Astrocyte of the spinal cord (primary cell): ENCODE data around the gene DDI1.

Experiments
- DNase-seq: peaks from one replicate; pipeline ENCODE4 v3.0.0; 2011; ENCODE audit warnings: low read depth, low spot score
- H3K4me3 ChIP-seq: 2 replicates; pipeline ENCODE4 v1.5.1; 2011; ENCODE audit warnings: low read depth, mild to moderate bottlenecking, low read length, moderate library complexity
- in situ Hi-C: cut with HindIII; loops from 2 replicates; pipeline ENCODE4 v1.10.0; 2017; ENCODE audit warnings: low sequenced_read_pairs
- TF ChIP-seq, protein P1 (sequence below): IDR thresholded peaks from 2 replicates; pipeline ENCODE4 v1.5.1; 2012; ENCODE audit warnings: low read depth, mild to moderate bottlenecking, low read length, inconsistent platforms

Gene DDI1

DNA sequence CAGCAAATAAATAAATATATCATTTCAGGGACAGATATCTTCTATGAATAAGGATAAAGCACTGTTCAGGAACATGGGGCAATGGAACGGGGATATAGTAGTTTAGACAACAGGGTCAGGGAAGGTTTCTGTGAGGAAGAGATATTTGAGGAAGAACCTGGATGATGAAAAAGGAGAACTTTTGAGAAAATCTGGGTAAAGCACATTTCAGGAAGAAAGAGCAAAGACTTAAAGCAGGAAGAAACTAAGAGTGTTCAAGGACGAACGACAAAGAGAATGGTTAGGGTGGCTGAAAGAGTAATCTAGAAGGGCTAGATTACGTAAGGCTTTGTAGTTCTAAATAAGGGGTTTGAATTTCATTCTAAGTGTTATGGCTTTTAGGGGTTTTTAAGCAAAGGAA is 12.7 kb downstream of the DDI1 start:
- in situ Hi-C loops, result no loop called here
- DNase-seq, result no peak
- TF ChIP-seq, protein P1, sequence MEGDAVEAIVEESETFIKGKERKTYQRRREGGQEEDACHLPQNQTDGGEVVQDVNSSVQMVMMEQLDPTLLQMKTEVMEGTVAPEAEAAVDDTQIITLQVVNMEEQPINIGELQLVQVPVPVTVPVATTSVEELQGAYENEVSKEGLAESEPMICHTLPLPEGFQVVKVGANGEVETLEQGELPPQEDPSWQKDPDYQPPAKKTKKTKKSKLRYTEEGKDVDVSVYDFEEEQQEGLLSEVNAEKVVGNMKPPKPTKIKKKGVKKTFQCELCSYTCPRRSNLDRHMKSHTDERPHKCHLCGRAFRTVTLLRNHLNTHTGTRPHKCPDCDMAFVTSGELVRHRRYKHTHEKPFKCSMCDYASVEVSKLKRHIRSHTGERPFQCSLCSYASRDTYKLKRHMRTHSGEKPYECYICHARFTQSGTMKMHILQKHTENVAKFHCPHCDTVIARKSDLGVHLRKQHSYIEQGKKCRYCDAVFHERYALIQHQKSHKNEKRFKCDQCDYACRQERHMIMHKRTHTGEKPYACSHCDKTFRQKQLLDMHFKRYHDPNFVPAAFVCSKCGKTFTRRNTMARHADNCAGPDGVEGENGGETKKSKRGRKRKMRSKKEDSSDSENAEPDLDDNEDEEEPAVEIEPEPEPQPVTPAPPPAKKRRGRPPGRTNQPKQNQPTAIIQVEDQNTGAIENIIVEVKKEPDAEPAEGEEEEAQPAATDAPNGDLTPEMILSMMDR, result no peak
- no peak overlapping the region for H3K4me3 ChIP-seq

DNA sequence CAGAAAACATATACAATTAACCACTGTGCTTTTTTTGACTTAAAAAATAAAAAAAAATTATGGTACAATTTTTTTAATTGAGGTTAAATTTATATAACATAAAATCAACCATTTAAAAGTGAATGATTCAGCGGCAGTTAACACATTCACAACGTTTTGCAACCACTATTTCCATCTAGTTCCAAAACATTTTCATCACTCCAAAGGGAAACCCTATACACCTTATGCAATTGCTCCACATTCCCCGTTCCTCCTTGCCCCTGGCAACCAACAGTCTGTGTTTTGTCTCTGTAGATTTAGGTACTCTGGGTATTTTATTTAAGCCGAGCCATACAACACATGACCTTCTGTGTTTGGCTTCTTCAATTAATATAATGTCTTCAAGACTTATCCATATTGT is 15.3 kb downstream of the DDI1 start:
- DNase-seq, result no peak
- no peak overlapping the region for H3K4me3 ChIP-seq
- TF ChIP-seq, protein P1, result no peak
- in situ Hi-C loops, result no loop called here

DNA sequence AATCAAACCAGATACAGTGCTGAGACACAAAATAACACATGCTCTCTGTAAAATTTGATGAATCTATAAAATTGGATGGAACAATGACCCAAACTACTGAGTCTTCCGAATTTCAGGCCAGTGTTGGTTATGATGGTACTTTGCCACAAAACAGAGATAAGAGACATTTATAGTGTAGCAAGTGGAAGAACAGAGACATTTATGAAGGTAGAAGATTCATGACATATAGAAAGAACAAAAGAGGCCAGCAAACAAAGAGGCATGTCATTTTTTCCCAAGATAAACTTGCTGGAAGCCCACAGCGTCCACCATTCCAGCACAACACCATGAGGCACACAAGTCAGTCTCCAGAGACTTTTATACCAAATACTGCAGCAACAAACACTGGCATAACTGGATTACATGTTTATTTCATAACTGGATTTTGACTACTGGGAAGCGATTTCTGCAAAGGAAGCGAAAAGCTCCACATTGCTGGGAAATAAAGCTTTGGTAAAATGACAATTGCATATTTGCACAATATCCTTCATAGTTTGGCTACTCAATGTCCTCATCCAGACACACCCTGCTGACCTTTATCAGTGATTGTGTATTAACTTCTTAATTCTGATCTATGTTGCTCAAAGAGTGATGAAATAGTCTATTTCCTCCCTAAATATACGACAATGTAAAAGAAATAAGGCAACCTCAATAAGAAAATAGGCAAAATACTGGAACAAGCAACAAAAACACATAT is 17.5 kb downstream of the DDI1 start:
- no peak for DNase-seq
- TF ChIP-seq, protein P1, result no peak
- in situ Hi-C loops, result no loop called here
- H3K4me3 ChIP-seq, result no peak overlapping the region

DNA sequence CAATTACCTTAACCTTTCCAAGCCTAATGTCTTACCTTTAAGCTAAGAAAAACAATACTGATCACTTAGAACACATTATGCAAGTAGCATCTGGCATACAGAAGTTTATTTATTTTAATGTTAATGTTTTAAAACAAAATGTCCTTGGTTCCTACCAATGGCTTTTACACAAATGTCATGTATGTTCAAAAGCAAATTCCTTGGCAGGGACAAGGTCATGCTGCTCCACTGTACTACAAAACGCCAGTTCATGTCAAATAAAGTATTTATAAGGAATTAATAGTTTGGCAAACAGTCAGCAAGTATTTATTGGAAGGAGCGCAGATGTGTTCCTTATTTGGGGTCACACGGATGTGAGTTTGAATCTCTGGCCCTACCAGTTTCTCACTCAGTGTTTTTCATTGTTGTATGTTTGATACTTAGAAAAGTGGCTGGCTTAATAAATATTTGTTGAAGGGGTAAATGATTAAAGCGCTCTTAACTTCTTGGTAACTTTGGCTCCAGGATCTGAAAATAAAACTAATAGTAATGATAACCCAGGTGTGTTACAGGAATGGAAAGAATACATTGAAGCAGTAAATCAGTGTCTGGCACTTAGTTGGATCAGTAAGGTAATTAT is 18.6 kb downstream of the DDI1 start:
- in situ Hi-C loops, result no loop called here
- TF ChIP-seq, protein P1, result no peak
- no peak overlapping the region for H3K4me3 ChIP-seq
- no peak for DNase-seq

DNA sequence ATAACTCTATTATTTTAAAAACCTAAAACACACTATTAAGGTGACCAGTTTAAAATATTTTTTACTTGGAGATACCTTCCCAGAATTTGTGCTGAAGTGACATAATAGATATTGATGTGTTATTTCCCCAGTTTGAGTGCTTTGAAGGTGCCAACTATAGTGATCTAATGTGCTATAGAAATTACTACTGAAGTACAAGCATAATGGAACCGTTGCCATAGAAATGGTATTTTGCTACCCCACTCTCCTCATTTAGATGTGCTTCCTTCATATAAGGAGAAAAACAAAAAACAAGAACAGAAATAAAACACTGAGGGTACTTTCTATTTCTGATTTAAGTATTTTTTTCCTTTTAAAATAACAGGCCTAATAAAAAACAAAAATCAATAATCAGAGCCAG is 19.2 kb downstream of the DDI1 start:
- DNase-seq, result no peak
- H3K4me3 ChIP-seq, result no peak overlapping the region
- TF ChIP-seq, protein P1, result no peak
- in situ Hi-C loops, result no loop called here

DNA sequence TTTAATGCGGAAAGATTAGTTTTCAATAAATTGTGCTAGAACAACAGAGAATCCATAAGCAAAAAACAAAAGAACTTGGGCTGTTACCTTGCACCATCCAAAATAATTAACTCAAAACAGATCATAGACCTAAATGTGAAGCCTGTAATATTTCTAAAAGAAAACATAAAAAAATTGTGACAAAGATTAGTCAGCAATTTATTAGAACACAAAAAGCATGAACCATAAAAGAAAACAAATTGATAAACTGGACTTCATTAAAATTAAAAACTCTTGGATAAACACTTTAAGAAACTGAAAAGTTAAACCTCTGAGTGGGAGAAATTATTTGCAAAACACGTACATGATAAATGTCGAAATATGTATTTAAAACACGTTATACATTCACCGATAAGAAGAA is 21.5 kb downstream of the DDI1 start:
- no peak for DNase-seq
- in situ Hi-C loops, result no loop called here
- H3K4me3 ChIP-seq, result no peak overlapping the region
- TF ChIP-seq, protein P1, result no peak
